HepG2 (cell line): Measurements from ENCODE around the gene SGTB. TPM values are rescaled to one million over a fixed set of nuclear protein-coding genes. Genes with fewer than 3 reads are reported as not detected.

Source experiments
- ATAC-seq: fragments of 200-7000 bp; cut with Tn5 transposase; 3 replicates; pipeline ENCODE4 v1.9.1; 2020; ENCODE audit warnings: mild to moderate bottlenecking, moderate library complexity
- BruUV-seq: library from RNA; stranded (reverse); fragments of 400-500 nt; replicated peaks from 2 replicates; lab custom pipeline; 2021; lab: Mats Ljungman, UMichigan
- CTCF ChIA-PET: fragments of 300-600 bp; formaldehyde crosslinking; extraction: SDS; loops from one replicate; lab custom pipeline; 2021; ENCODE audit warnings: low total read pairs, inconsistent platforms, low intra/inter-chr PET ratio; lab: Yijun Ruan, JAX
- POLR2A ChIA-PET: fragments of 350-600 bp; sonication (Branson Sonifier 250); formaldehyde crosslinking; loops from one replicate; lab custom pipeline; 2020; ENCODE audit warnings: antibody characterized with exemption, inconsistent platforms; lab: Yijun Ruan, JAX
- DNase-seq: peaks from one replicate; pipeline ENCODE4 v3.0.0-alpha.2; 2015; ENCODE audit warnings: low spot score
- FAIRE-seq: peaks from 3 replicates; lab custom pipeline; 2011; peaks lifted over from hg19 to GRCh38; lab: Jason Lieb, UNC
- H2AFZ ChIP-seq: one replicate; pipeline ENCODE4 v1.6.1; 2011; ENCODE audit warnings: low read length, inconsistent platforms
- H3K27ac ChIP-seq: fragments of 300-600 bp; 3 replicates; pipeline ENCODE4 v1.8.0; 2011; ENCODE audit warnings: mixed run types, mild to moderate bottlenecking, mixed read lengths, low read length, inconsistent platforms; ENCODE audit not compliant: insufficient read depth; ENCODE audit errors: extremely low read length
- H3K27me3 ChIP-seq, 2 experiments: fragments of 200-600 bp in 1 of 2; 2 replicates in 1 of 2; 3 replicates in 1 of 2; pipeline versions ENCODE4 v1.6.0 to v1.8.0; 2011; ENCODE audit warnings: low read length in 2 of 2, mild to moderate bottlenecking in 2 of 2, moderate library complexity in 2 of 2, inconsistent platforms in 1 of 2; ENCODE audit not compliant: insufficient read depth in 2 of 2, control insufficient read depth in 1 of 2
- H3K36me3 ChIP-seq, 2 experiments: fragments of 200-600 bp in 1 of 2; replicated peaks in 1 of 2; 2 replicates in 1 of 2; 3 replicates in 1 of 2; pipeline versions ENCODE4 v1.5.1 to v1.8.0; 2011; ENCODE audit warnings: low read length in 2 of 2, inconsistent platforms in 1 of 2; ENCODE audit not compliant: insufficient read depth in 2 of 2, control insufficient read depth in 1 of 2
- H3K4me1 ChIP-seq: 2 replicates; pipeline ENCODE4 v1.5.1; 2012; ENCODE audit warnings: low read length, inconsistent platforms; ENCODE audit not compliant: insufficient read depth
- H3K4me2 ChIP-seq: 2 replicates; pipeline ENCODE4 v1.6.0; 2011; ENCODE audit warnings: low read depth, low read length, inconsistent platforms
- H3K4me3 ChIP-seq, 3 experiments: fragments of 200-600 bp in 1 of 3; sonication (generic), shearing (Covaris generic) in 1 of 3; replicated peaks in 1 of 3; 2 replicates each; pipeline ENCODE4 v1.5.1; 2011 to 2016; ENCODE audit warnings: low read length in 3 of 3, inconsistent platforms in 2 of 3, low read depth in 2 of 3, mild to moderate bottlenecking in 2 of 3, control low read depth in 1 of 3, mixed read lengths in 1 of 3; ENCODE audit not compliant: insufficient read depth in 1 of 3
- H3K79me2 ChIP-seq: one replicate; pipeline ENCODE4 v1.6.1; 2011; ENCODE audit warnings: low read length, inconsistent platforms; ENCODE audit not compliant: insufficient read depth
- H3K9ac ChIP-seq: 2 replicates; pipeline ENCODE4 v1.6.0; 2011; ENCODE audit warnings: mild to moderate bottlenecking, low read depth, low read length, inconsistent platforms; ENCODE audit not compliant: insufficient read depth
- H3K9me3 ChIP-seq: 2 replicates; pipeline ENCODE4 v1.5.1; 2012; ENCODE audit warnings: mild to moderate bottlenecking, low read length
- H4K20me1 ChIP-seq: 2 replicates; pipeline ENCODE4 v1.6.0; 2011; ENCODE audit warnings: inconsistent platforms, mild to moderate bottlenecking, low read length, moderate library complexity; ENCODE audit not compliant: insufficient read depth
- GLMP ChIP-seq: sonication (generic); formaldehyde crosslinking; IDR thresholded peaks from 2 replicates; pipeline ENCODE4 v1.9.0; 2021; ENCODE audit warnings: missing genetic modification reagents, mild to moderate bottlenecking, borderline replicate concordance
- HOXD1 ChIP-seq: sonication (generic); formaldehyde crosslinking; IDR thresholded peaks from 2 replicates; pipeline ENCODE4 v1.5.0; 2020; ENCODE audit warnings: missing genetic modification reagents
- RBM22 ChIP-seq: fragments of 200-400 bp; formaldehyde crosslinking; optimal IDR thresholded peaks from 2 replicates; pipeline ENCODE3; 2017; ENCODE audit warnings: mild to moderate bottlenecking, low read length, moderate library complexity
- SKI ChIP-seq: fragments of 450-650 bp; IDR thresholded peaks from one replicate; pipeline ENCODE4 v1.6.1; 2018; ENCODE audit warnings: mild to moderate bottlenecking; ENCODE audit not compliant: partially characterized antibody
- ZNF121 ChIP-seq: sonication (generic); formaldehyde crosslinking; IDR thresholded peaks from 2 replicates; pipeline ENCODE4 v1.5.0; 2020; ENCODE audit warnings: mild to moderate bottlenecking, missing genetic modification reagents
- ZNF296 ChIP-seq: sonication (generic); formaldehyde crosslinking; conservative IDR thresholded peaks from 2 replicates; pipeline ENCODE4 v1.5.0; 2020; ENCODE audit warnings: mild to moderate bottlenecking, missing genetic modification reagents
- ZNF513 ChIP-seq: sonication (generic); formaldehyde crosslinking; conservative IDR thresholded peaks from 2 replicates; pipeline ENCODE4 v1.5.0; 2020; ENCODE audit warnings: missing genetic modification reagents
- ZNF567 ChIP-seq: sonication (generic); formaldehyde crosslinking; IDR thresholded peaks from 2 replicates; pipeline ENCODE4 v1.8.1; 2023; ENCODE audit warnings: mild to moderate bottlenecking, missing genetic modification reagents, borderline replicate concordance
- ZSCAN29 ChIP-seq: sonication (generic); formaldehyde crosslinking; conservative IDR thresholded peaks from 2 replicates; pipeline ENCODE4 v1.4.0; 2020; ENCODE audit warnings: mild to moderate bottlenecking, missing genetic modification reagents
- ZXDC ChIP-seq: sonication (generic); formaldehyde crosslinking; IDR thresholded peaks from 2 replicates; pipeline ENCODE4 v1.5.0; 2020; ENCODE audit warnings: mild to moderate bottlenecking, missing genetic modification reagents
- WGBS: methylation state at CpG from one replicate; pipeline ENCODE4 v1.1.6; 2017; ENCODE audit warnings: low lambda C conversion rate; 5-methylcytosine and 5-hydroxymethylcytosine counted together
- in situ Hi-C: cut with HindIII; loops from 2 replicates; pipeline ENCODE4 v1.10.0; 2017; ENCODE audit warnings: low pct_unique_long_range_greater_than_20kb; ENCODE audit not compliant: extremely low pct_ligation_motif_present
- intact Hi-C: fragments of 100-400 bp; cut with micrococcal nuclease; formaldehyde crosslinking; loops from one replicate; pipeline ENCODE4 v1.10.0; 2022; ENCODE audit not compliant: unreplicated experiment
- polyA plus RNA-seq, 8 experiments: library from polyadenylated mRNA; depleted of rRNA in 3 of 8; stranded (reverse) in 7 of 8; unstranded in 1 of 8; fragments of >200 nt; fragmentation: Illumina TruSeq in 4 of 8; extraction: Trizol in 4 of 8; gene quantifications; 2 replicates each; pipeline versions ENCODE4 v1.2.1 to v1.2.3, GENCODE V29; 2011 to 2016; ENCODE audit warnings: low read depth in 4 of 8, missing spikeins in 1 of 8, mixed read lengths in 1 of 8; ENCODE audit not compliant: insufficient read depth in 1 of 8
- total RNA-seq, 5 experiments: library from RNA; depleted of rRNA; stranded (reverse); fragments of >200 nt; fragmentation: Illumina TruSeq; extraction: Trizol; gene quantifications; 2 replicates each; pipeline ENCODE4 v1.2.3, GENCODE V29; 2016; ENCODE audit warnings: low read depth in 1 of 5
- TF ChIP-seq, protein P1 (sequence below): sonication (generic); formaldehyde crosslinking; IDR thresholded peaks from 2 replicates; pipeline ENCODE4 v1.4.0; 2020; ENCODE audit warnings: missing genetic modification reagents, borderline replicate concordance

Gene SGTB
- total and polyA plus RNA-seq, 2 of the 13 experiments (the other 11 are each of a cell fraction or from before 2014, with no cell fraction given), result 5.2 to 11.2 TPM

DNA sequence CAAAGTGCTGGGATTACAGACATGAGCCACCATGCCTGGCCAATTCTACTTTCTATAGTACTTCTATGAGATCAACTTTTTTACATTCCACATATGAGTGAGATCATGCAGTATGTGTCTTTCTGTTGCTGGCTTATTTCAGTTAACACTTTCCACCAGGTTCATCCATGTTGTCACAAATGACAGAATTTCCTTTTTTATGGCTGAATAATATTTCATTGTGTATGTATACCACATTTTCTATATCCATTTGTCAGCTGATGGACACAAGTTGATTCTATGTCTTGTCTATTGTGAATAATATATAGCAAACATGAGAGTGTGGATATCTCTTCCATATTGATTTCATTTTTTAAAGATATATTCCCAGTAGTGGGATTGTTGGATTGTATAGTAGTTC lies 17.3 kb upstream of the SGTB start:
- H3K79me2 ChIP-seq, result peaks cover 53% of the 10 kb centered on the region
- peaks cover 3% of the 10 kb centered on the region; the same call in 1 of the 2 replicates for H4K20me1 ChIP-seq
- no peaks in the 10 kb centered on the region for H3K4me1 ChIP-seq
- H3K9ac ChIP-seq, result no peak overlapping the region
- ATAC-seq (no peak), DNase-seq (no peak), FAIRE-seq (no peak)
- H3K36me3 ChIP-seq, result no peaks in the 10 kb centered on the region
- no peak overlapping the region for H3K27ac ChIP-seq
- intact Hi-C loops (no loop called here), in situ Hi-C loops (no loop called here)
- CTCF ChIA-PET, result no interaction called here
- H3K27me3 ChIP-seq, result no peaks in the 10 kb centered on the region; a peak in 1 of 5 replicates
- TF ChIP-seq ZXDC, result no peak
- TF ChIP-seq SKI, result no peak
- no peak for TF ChIP-seq ZNF296 (CRISPR knock-in tag)
- no peak for TF ChIP-seq HOXD1 (CRISPR knock-in tag)
- no peak for TF ChIP-seq RBM22
- no peaks in the 10 kb centered on the region for H3K9me3 ChIP-seq
- no TSS peak for BruUV-seq
- POLR2A ChIA-PET, result no interaction called here
- H3K4me2 ChIP-seq, result no peak overlapping the region
- H2AFZ ChIP-seq, result no peak overlapping the region
- H3K4me3 ChIP-seq, result no peak overlapping the region

DNA sequence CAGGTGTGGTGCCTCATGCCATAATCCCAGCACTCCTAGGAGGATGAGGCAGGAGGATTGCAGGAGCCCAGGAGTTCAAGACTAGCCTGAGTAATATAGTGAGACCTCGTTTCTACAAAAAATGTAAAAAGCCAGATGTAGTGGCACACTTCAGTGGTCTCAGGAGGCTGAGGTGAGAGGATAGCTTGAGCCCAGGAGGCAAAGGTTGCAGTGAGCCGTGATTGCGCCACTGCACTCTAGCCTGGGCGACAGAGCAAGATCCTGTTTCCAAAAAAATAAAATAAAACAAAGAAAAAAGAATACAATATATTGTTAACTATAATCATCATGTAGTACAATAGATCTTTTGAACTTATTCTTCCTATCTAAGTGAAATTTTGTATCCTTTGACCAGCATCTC lies 16.4 kb upstream of the SGTB start:
- H3K27ac ChIP-seq, result no peak overlapping the region
- no peak for DNase-seq
- no peaks in the 10 kb centered on the region; a peak in 1 of 5 replicates for H3K27me3 ChIP-seq
- H3K4me1 ChIP-seq, result no peaks in the 10 kb centered on the region
- H3K9me3 ChIP-seq, result no peaks in the 10 kb centered on the region
- ChIA-PET CTCF (no interaction called here), POLR2A (no interaction called here)
- in situ Hi-C loops, result no loop called here
- H3K4me3 ChIP-seq, result no peak overlapping the region
- WGBS, result 70% methylated on average over 4 of the region's 4 CpGs
- H4K20me1 ChIP-seq, result peaks cover 3% of the 10 kb centered on the region; the same call in 1 of the 2 replicates
- H3K79me2 ChIP-seq, result peaks cover 46% of the 10 kb centered on the region
- no TSS peak for BruUV-seq
- no peak for ATAC-seq
- no peak overlapping the region for H2AFZ ChIP-seq
- H3K36me3 ChIP-seq, result no peaks in the 10 kb centered on the region
- H3K4me2 ChIP-seq, result no peak overlapping the region
- FAIRE-seq, result no peak
- intact Hi-C loops, result no loop called here
- no peak overlapping the region for H3K9ac ChIP-seq
- TF ChIP-seq ZNF121 (CRISPR knock-in tag) (peak; percentile 88), ZNF567 (CRISPR knock-in tag) (no peak), ZNF513 (CRISPR knock-in tag) (no peak), ZSCAN29 (CRISPR knock-in tag) (no peak), GLMP (no peak)
- TF ChIP-seq, protein P1, sequence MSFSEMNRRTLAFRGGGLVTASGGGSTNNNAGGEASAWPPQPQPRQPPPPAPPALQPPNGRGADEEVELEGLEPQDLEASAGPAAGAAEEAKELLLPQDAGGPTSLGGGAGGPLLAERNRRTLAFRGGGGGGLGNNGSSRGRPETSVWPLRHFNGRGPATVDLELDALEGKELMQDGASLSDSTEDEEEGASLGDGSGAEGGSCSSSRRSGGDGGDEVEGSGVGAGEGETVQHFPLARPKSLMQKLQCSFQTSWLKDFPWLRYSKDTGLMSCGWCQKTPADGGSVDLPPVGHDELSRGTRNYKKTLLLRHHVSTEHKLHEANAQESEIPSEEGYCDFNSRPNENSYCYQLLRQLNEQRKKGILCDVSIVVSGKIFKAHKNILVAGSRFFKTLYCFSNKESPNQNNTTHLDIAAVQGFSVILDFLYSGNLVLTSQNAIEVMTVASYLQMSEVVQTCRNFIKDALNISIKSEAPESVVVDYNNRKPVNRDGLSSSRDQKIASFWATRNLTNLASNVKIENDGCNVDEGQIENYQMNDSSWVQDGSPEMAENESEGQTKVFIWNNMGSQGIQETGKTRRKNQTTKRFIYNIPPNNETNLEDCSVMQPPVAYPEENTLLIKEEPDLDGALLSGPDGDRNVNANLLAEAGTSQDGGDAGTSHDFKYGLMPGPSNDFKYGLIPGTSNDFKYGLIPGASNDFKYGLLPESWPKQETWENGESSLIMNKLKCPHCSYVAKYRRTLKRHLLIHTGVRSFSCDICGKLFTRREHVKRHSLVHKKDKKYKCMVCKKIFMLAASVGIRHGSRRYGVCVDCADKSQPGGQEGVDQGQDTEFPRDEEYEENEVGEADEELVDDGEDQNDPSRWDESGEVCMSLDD, result no peak
